Lung (tissue), 12 donors: Measurements from ENCODE around the gene SPPL2C. TPM values are rescaled to one million over a fixed set of nuclear protein-coding genes. Genes with fewer than 3 reads are reported as not detected.

Experiments used
- ATAC-seq: fragments of 200-7000 bp; cut with Tn5 transposase; one replicate; pipeline ENCODE4 v1.9.1; 2020; ENCODE audit warnings: moderate number of reproducible peaks; ENCODE audit not compliant: insufficient read depth, low FRiP score
- DNase-seq, 3 donors: peaks; one replicate each; pipeline ENCODE4 v3.0.0-alpha.2; 2013 to 2017
- H3K27ac ChIP-seq, 2 donors: one replicate each; pipeline ENCODE4 v1.5.1; 2013; ENCODE audit warnings: mild to moderate bottlenecking in 2 of 2, moderate library complexity in 2 of 2, control low read depth in 1 of 2, inconsistent platforms in 1 of 2, low read depth in 1 of 2, low read length in 1 of 2
- H3K27me3 ChIP-seq, 3 donors: one replicate each; pipeline ENCODE4 v1.5.1; 2013; ENCODE audit warnings: low read length in 2 of 3; ENCODE audit not compliant: control insufficient read depth in 3 of 3, insufficient read depth in 3 of 3
- H3K36me3 ChIP-seq, 4 donors: one replicate each; pipeline ENCODE4 v1.5.1; 2013; ENCODE audit warnings: low read length in 4 of 4, mild to moderate bottlenecking in 1 of 4, moderate library complexity in 1 of 4; ENCODE audit not compliant: control insufficient read depth in 4 of 4, insufficient read depth in 4 of 4
- H3K4me1 ChIP-seq, 5 donors: one replicate each; pipeline ENCODE4 v1.5.1; 2013; ENCODE audit warnings: low read length in 5 of 5, mild to moderate bottlenecking in 2 of 5, moderate library complexity in 1 of 5; ENCODE audit not compliant: control insufficient read depth in 5 of 5, insufficient read depth in 5 of 5
- H3K4me3 ChIP-seq: one replicate; pipeline ENCODE4 v1.5.1; 2013; ENCODE audit warnings: mild to moderate bottlenecking, control low read depth, moderate library complexity
- H3K9ac ChIP-seq, 2 donors: one replicate each; pipeline ENCODE4 v1.5.1; 2013; ENCODE audit warnings: low read length in 2 of 2, control low read depth in 1 of 2; ENCODE audit not compliant: insufficient read depth in 1 of 2
- H3K9me3 ChIP-seq, 4 donors: one replicate each; pipeline ENCODE4 v1.5.1; 2013; ENCODE audit warnings: low read length in 3 of 4, mild to moderate bottlenecking in 1 of 4, moderate library complexity in 1 of 4; ENCODE audit not compliant: control insufficient read depth in 4 of 4, insufficient read depth in 3 of 4
- CTCF ChIP-seq: IDR thresholded peaks from 2 replicates; pipeline ENCODE4 v1.5.1; 2012; ENCODE audit warnings: mild to moderate bottlenecking; ENCODE audit errors: control extremely low read depth, extremely low read depth
- WGBS, 2 donors: extraction: QIAGEN DNeasy Blood & Tissue Kit; methylation state at CpG; one replicate each; pipeline ENCODE4 v1.1.7; 2013; 5-methylcytosine and 5-hydroxymethylcytosine counted together
- polyA plus RNA-seq, 2 donors: library from polyadenylated mRNA; stranded (reverse); fragments of 200-250 nt; gene quantifications; one replicate each; pipeline ENCODE4 v1.2.1, GENCODE V29; 2013
- total RNA-seq, 2 donors: library from RNA; depleted of rRNA in 1 of 2; stranded (reverse); fragments of >200 nt in 1 of 2; gene quantifications; one replicate each; pipeline ENCODE4 v1.2.1, GENCODE V29; 2014 to 2021
- donor health status: control.
- donor health status: control.
- donor health status: Bipolar disorder and iron deficiency.
- donor health status: healthy.
- donor health status: DM: yes; HTN: yes; CAD: no.

Gene SPPL2C
- total and polyA plus RNA-seq, 4 donors: not detected

DNA sequence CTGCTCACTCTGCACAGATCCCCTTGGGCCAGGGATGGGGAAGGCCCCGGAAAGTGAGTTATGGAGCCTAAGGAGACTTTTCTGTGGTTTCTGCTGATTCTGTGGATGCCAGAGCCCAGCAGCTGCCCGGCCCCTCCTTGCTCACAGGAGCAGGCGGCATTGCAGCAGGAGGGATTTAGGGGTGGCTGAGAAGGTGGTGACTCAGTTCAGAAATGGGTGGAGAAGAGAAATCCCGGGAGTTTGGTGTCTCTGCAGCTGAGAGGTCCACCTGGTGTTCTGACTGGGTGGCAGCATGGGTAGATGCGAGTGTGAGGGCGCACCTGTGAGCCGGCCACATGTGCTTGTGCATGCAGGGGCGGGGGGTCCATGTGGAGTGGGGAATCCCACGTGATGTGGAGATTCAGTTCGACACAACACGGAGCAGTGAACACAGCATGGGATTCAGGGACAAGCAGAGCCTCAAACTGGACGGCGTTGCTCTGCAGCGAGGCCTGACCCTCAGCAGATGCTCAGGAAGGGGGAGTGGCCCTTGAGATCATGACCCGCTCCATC, 16.0 kb upstream of the SPPL2C start:
- Histone ChIP-seq H3K27me3 (no peaks in the 10 kb centered on the region), H3K4me3 (no peak overlapping the region), H3K4me1 (no peaks in the 10 kb centered on the region), H3K9me3 (no peaks in the 10 kb centered on the region), H3K36me3 (no peaks in the 10 kb centered on the region), H3K27ac (no peak overlapping the region), H3K9ac (no peak overlapping the region)
- no peak for TF ChIP-seq CTCF
- ATAC-seq (no peak), DNase-seq (no peak)
- WGBS, 2 donors: 70 to 74% methylated on average over 15 of the region's 15 CpGs

- no peak for TF ChIP-seq CTCF
- Histone ChIP-seq H3K4me3 (no peak overlapping the region), H3K4me1 (no peaks in the 10 kb centered on the region), H3K27me3 (no peaks in the 10 kb centered on the region), H3K9ac (no peak overlapping the region), H3K36me3 (no peaks in the 10 kb centered on the region), H3K27ac (no peak overlapping the region), H3K9me3 (no peaks in the 10 kb centered on the region)
- DNase-seq (no peak), ATAC-seq (no peak)
- WGBS, 2 donors: 48 to 80% methylated on average over 6 of the region's 6 CpGs
Observed at GRCh38 chr17:45833920-45834319, 10.8 kb upstream of the SPPL2C start.

GRCh38 chr17:45834471-45835396, 9.9 kb upstream of the SPPL2C start:
- WGBS, 2 donors: 84 to 93% methylated on average over 24 to 26 of the region's 26 CpGs

More at GRCh38 chr17:45834471-45835396, 9.9 kb upstream of the SPPL2C start:
- no peak for TF ChIP-seq CTCF
- Histone ChIP-seq H3K27ac (no peak overlapping the region), H3K9ac (no peak overlapping the region), H3K4me3 (no peak overlapping the region), H3K27me3 (no peaks in the 10 kb centered on the region), H3K36me3 (no peaks in the 10 kb centered on the region), H3K4me1 (no peaks in the 10 kb centered on the region), H3K9me3 (no peaks in the 10 kb centered on the region)
- ATAC-seq (no peak), DNase-seq (no peak)
